ENCODE data around the gene ASGR2. TPM values are rescaled to one million over a fixed set of nuclear protein-coding genes. Genes with fewer than 3 reads are reported as not detected.

ASGR2 gene
- total and polyA plus RNA-seq, 7 donors: 0.04 to 0.62 (median 0.29) TPM; not detected in 3

GRCh38 chr17:7078711-7079110 is 35.9 kb downstream of the ASGR2 start:
- intact Hi-C loops (cut with DNase I): loop anchor here in 1 of 2 donors (5.0 kb wide), 1 partner anchor 44 kb away; no protein-coding TSS in a partner anchor
- WGBS, 3 donors: 86 to 93% (median 90%) methylated on average over 10 of the region's 10 CpGs
- TF ChIP-seq, protein P1, sequence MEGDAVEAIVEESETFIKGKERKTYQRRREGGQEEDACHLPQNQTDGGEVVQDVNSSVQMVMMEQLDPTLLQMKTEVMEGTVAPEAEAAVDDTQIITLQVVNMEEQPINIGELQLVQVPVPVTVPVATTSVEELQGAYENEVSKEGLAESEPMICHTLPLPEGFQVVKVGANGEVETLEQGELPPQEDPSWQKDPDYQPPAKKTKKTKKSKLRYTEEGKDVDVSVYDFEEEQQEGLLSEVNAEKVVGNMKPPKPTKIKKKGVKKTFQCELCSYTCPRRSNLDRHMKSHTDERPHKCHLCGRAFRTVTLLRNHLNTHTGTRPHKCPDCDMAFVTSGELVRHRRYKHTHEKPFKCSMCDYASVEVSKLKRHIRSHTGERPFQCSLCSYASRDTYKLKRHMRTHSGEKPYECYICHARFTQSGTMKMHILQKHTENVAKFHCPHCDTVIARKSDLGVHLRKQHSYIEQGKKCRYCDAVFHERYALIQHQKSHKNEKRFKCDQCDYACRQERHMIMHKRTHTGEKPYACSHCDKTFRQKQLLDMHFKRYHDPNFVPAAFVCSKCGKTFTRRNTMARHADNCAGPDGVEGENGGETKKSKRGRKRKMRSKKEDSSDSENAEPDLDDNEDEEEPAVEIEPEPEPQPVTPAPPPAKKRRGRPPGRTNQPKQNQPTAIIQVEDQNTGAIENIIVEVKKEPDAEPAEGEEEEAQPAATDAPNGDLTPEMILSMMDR (IDR thresholded peaks at IDR 0.05): no peak
- Histone ChIP-seq H3K9me3 (no peaks in the 10 kb centered on the region), H3K27me3 (ENCODE audit: insufficient read depth in 3 of 3, low read length in 2 of 3) (peaks cover 0 to 8% (median 3%) of the 10 kb centered on the region in 3 donors), H3K27ac (no peak overlapping the region), H3K4me1 (no peaks in the 10 kb centered on the region), H3K36me3 (ENCODE audit: insufficient read depth in 1 of 2, low read depth in 1 of 2) (no peaks in the 10 kb centered on the region), H3K4me3 (peak overlapping the region; percentile 18)
- ATAC-seq (no peak), DNase-seq (no peak)

DNA sequence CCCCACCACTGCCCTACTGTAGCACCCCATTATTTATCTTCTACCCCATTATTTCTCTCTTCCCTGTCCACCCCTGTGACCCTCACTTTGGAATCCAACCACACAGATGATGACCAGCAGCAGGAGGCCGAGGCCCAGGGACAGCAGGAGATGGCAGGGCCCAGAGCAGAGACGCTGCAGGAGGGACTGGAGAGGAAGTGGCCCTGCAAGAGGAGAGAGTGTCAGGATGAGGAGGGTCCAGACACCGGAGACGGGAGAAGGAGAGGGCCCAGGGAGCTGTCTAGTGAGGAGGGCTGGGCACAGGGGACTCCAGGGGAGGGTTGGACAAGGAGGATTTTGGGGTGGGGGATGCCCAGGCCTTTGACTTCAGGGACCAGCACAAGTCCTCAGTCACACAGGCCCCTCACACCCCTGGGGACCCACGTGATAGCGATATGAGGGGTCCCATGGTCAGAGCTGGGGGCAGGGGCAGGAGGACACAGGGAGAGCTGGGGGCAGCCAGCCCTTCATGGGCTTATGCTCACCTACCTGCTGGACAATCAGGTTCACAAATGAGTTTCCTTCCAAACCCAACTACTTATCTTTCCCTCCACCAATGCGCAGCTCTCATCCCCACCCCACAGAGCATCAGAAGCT is 36.6 kb downstream of the ASGR2 start:
- DNase-seq (no peak), ATAC-seq (no peak)
- H3K4me1 ChIP-seq: no peaks in the 10 kb centered on the region
- H3K27me3 ChIP-seq (ENCODE audit: insufficient read depth in 3 of 3, low read length in 2 of 3): peaks cover 0 to 8% (median 3%) of the 10 kb centered on the region in 3 donors
- TF ChIP-seq, protein P1 (IDR thresholded peaks at IDR 0.05): no peak
- no peaks in the 10 kb centered on the region for H3K36me3 ChIP-seq (ENCODE audit: insufficient read depth in 1 of 2, low read depth in 1 of 2)
- H3K27ac ChIP-seq: no peak overlapping the region
- no peak overlapping the region for H3K4me3 ChIP-seq
- intact Hi-C loops (cut with DNase I): loop anchor here in 1 of 2 donors (5.0 kb wide), 1 partner anchor 44 kb away; no protein-coding TSS in a partner anchor
- 88 to 92% (median 90%) methylated on average over 7 of the region's 7 CpGs for WGBS, 3 donors
- H3K9me3 ChIP-seq: no peaks in the 10 kb centered on the region

DNA sequence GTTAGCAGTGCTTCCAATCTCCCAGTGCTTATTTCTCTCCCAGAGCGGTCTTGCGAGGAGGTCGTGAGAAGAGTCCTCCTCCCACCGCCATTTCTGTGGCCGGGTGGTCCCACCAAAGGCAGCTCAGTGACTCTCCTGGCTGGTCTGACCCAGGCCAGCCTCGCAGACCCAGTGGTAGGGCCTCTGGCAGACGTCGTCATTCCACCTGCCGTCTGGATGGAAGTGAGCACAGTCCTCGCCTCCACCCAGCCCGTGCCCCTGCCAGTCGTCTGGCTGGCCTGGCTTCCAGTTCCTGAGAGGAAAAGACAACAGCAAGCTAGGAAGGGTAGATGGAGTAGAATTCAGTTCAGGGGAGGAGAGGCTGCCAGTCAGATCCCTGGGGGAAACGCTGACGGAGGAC is 39.7 kb downstream of the ASGR2 start:
- DNase-seq (no peak), ATAC-seq (no peak)
- Histone ChIP-seq H3K9me3 (no peaks in the 10 kb centered on the region), H3K36me3 (ENCODE audit: insufficient read depth in 1 of 2, low read depth in 1 of 2) (no peaks in the 10 kb centered on the region), H3K27me3 (ENCODE audit: insufficient read depth in 3 of 3, low read length in 2 of 3) (no peaks in the 10 kb centered on the region), H3K4me1 (no peaks in the 10 kb centered on the region), H3K27ac (no peak overlapping the region), H3K4me3 (no peak overlapping the region)
- TF ChIP-seq, protein P1 (IDR thresholded peaks at IDR 0.05): no peak
- intact Hi-C loops (cut with DNase I): loop anchor here in 1 of 2 donors (5.0 kb wide), 1 partner anchor 47 kb away; no protein-coding TSS in a partner anchor
- WGBS, 3 donors: 63 to 73% (median 70%) methylated on average over 14 of the region's 14 CpGs

DNA sequence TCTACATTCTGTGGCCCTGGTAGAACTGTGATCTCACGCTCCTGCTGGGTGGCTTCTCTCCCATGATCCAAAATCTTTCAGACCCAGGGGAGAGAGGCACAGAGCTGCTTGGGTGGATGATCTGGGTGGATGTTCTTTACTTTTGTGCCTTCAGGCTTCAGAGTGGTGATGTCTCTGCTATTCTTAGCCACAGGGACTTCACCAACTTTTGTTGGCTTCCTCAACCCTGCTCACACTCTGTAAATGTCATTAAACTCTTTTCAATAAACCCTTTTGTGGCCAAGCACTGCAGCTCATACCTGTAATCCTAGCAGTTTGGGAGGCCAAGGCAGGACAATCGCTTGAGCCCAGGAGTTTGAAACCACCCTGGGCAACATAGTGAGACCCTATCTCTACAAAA is 42.2 kb downstream of the ASGR2 start:
- 74 to 88% (median 79%) methylated on average over 2 of the region's 2 CpGs for WGBS, 3 donors
- DNase-seq: no peak
- no peak for ATAC-seq
- Histone ChIP-seq H3K4me3 (no peak overlapping the region), H3K9me3 (no peaks in the 10 kb centered on the region), H3K27ac (no peak overlapping the region), H3K27me3 (ENCODE audit: insufficient read depth in 3 of 3, low read length in 2 of 3) (peaks cover 0 to 3% (median 0%) of the 10 kb centered on the region in 3 donors), H3K36me3 (ENCODE audit: insufficient read depth in 1 of 2, low read depth in 1 of 2) (no peaks in the 10 kb centered on the region), H3K4me1 (no peaks in the 10 kb centered on the region)
- TF ChIP-seq, protein P1 (IDR thresholded peaks at IDR 0.05): no peak
- intact Hi-C loops (cut with DNase I): no loop called here

Measured in psoas muscle (tissue), 8 donors.